ENCODE data around the gene DEUP1. TPM values are rescaled to one million over a fixed set of nuclear protein-coding genes. Genes with fewer than 3 reads are reported as not detected.

Gene DEUP1, protein sequence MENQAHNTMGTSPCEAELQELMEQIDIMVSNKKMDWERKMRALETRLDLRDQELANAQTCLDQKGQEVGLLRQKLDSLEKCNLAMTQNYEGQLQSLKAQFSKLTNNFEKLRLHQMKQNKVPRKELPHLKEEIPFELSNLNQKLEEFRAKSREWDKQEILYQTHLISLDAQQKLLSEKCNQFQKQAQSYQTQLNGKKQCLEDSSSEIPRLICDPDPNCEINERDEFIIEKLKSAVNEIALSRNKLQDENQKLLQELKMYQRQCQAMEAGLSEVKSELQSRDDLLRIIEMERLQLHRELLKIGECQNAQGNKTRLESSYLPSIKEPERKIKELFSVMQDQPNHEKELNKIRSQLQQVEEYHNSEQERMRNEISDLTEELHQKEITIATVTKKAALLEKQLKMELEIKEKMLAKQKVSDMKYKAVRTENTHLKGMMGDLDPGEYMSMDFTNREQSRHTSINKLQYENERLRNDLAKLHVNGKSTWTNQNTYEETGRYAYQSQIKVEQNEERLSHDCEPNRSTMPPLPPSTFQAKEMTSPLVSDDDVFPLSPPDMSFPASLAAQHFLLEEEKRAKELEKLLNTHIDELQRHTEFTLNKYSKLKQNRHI
- not detected in 2 replicates for total RNA-seq

DNA sequence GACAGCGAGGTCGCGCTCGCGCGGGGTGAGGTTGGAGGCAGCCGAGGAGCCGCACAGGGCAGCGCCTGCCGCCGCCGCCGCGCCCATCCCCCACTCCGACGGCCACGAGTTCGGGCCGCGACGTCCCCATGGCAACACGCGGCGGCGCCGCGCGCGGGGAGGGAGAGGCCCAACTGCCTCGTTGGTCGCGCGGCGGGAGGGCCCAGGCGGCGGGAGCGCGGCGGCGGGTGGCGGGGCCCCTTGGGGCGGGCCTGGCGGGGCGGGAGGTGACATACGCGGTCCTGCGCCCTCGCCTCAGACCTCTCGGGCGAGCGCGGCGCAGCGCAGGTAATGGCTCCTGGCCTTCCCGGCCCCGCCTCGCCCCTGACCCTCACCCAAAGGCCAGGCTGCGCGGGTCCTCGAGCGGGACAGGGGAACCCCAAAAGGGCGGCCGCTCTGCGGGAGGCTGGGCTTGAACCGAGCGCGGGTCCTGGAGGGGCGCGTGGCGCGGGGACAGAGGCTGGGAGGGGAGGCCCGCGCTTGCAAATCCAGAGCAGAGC is at the start of gene DEUP1:
Gene DEUP1, plus strand, starts transcription at position 297 of the 539 bp plus-strand sequence. CDS start 1,518 bp downstream, outside the sequence.

Other genes with a start within 250 kb of the DEUP1 start
- gene SLC36A4, start 132.8 kb upstream of the DEUP1 start, total RNA-seq = 6.2 and 7.1 TPM in 2 replicates
- 18.3 and 26.5 TPM in 2 replicates for gene SMCO4, start 212.6 kb downstream of the DEUP1 start, total RNA-seq